Osteocyte (in vitro differentiated cells): ENCODE measurements around the gene PTBP1. TPM values are rescaled to one million over a fixed set of nuclear protein-coding genes. Genes with fewer than 3 reads are reported as not detected.

Experiments used
- DNase-seq: peaks from one replicate; pipeline ENCODE4 v3.0.0; 2021; ENCODE audit warnings: mixed read lengths; ENCODE audit not compliant: unreplicated experiment; ENCODE audit errors: extremely low spot score
- H3K27ac Mint-ChIP-seq: one replicate; pipeline ENCODE4 v1.8.0; 2021; ENCODE audit warnings: mild to moderate bottlenecking, mixed read lengths; ENCODE audit not compliant: unreplicated experiment
- H3K27me3 Mint-ChIP-seq: one replicate; pipeline ENCODE4 v1.8.0; 2021; ENCODE audit warnings: mixed read lengths; ENCODE audit not compliant: unreplicated experiment
- H3K36me3 Mint-ChIP-seq: one replicate; pipeline ENCODE4 v1.8.0; 2021; ENCODE audit warnings: mixed read lengths; ENCODE audit not compliant: unreplicated experiment
- H3K4me1 Mint-ChIP-seq: one replicate; pipeline ENCODE4 v1.8.0; 2021; ENCODE audit warnings: mixed read lengths; ENCODE audit not compliant: unreplicated experiment
- H3K4me3 Mint-ChIP-seq: one replicate; pipeline ENCODE4 v1.8.0; 2021; ENCODE audit warnings: mild to moderate bottlenecking, moderate library complexity, mixed read lengths; ENCODE audit not compliant: unreplicated experiment
- H3K9me3 Mint-ChIP-seq: one replicate; pipeline ENCODE4 v1.8.0; 2021; ENCODE audit warnings: mixed read lengths; ENCODE audit not compliant: unreplicated experiment
- CTCF ChIP-seq: fragments of 200-600 bp; sonication (generic); IDR thresholded peaks from 2 replicates; pipeline ENCODE4 v1.5.0; 2021; ENCODE audit warnings: antibody characterized with exemption, mild to moderate bottlenecking, moderate library complexity
- total RNA-seq: library from RNA; stranded (reverse); gene quantifications from 2 replicates; pipeline ENCODE4 v1.2.1, GENCODE V29; 2021

PTBP1 gene
- total RNA-seq, 1 donor from 2014 or later, result 370 TPM

GRCh38 chr19:825897-826644 lies 28.8 kb downstream of the PTBP1 start:
- H3K27ac Mint-ChIP-seq, result no peak overlapping the region
- no peaks in the 10 kb centered on the region for H3K27me3 Mint-ChIP-seq
- H3K36me3 Mint-ChIP-seq, result no peaks in the 10 kb centered on the region
- peaks cover 9% of the 10 kb centered on the region for H3K4me1 Mint-ChIP-seq
- no peak overlapping the region for H3K4me3 Mint-ChIP-seq
- no peaks in the 10 kb centered on the region for H3K9me3 Mint-ChIP-seq
- no peak for TF ChIP-seq CTCF
- no peak for DNase-seq

- no peak for TF ChIP-seq CTCF
- Mint-ChIP-seq H3K9me3 (no peaks in the 10 kb centered on the region), H3K36me3 (no peaks in the 10 kb centered on the region), H3K4me3 (no peak overlapping the region), H3K27me3 (no peaks in the 10 kb centered on the region), H3K27ac (no peak overlapping the region), H3K4me1 (peaks cover 9% of the 10 kb centered on the region)
- no peak for DNase-seq
Observed at GRCh38 chr19:827314-827709, 30.1 kb downstream of the PTBP1 start.

GRCh38 chr19:827710-828321 lies 30.6 kb downstream of the PTBP1 start, which contains the start of gene AZU1:
Gene AZU1 (plus strand): TSS chr19:827837. CDS start chr19:827847, 10 bp downstream.
- peak; percentile 85 for DNase-seq

GRCh38 chr19:829129-829758 lies 32.0 kb downstream of the PTBP1 start:
- Mint-ChIP-seq H3K4me1 (peaks cover 4% of the 10 kb centered on the region), H3K27me3 (no peaks in the 10 kb centered on the region), H3K4me3 (no peak overlapping the region), H3K36me3 (no peaks in the 10 kb centered on the region), H3K9me3 (no peaks in the 10 kb centered on the region), H3K27ac (no peak overlapping the region)
- TF ChIP-seq CTCF, result no peak
- no peak for DNase-seq

More at GRCh38 chr19:827710-828321, 30.6 kb downstream of the PTBP1 start, which contains the start of gene AZU1:
- H3K36me3 Mint-ChIP-seq, result no peaks in the 10 kb centered on the region
- no peak within 1 kb of the TSS for H3K27ac Mint-ChIP-seq
- peaks cover 9% of the 10 kb centered on the region for H3K4me1 Mint-ChIP-seq
- no peaks in the 10 kb centered on the region for H3K9me3 Mint-ChIP-seq
- no peak for TF ChIP-seq CTCF
- no peaks in the 10 kb centered on the region for H3K27me3 Mint-ChIP-seq
- no peak within 1 kb of the TSS for H3K4me3 Mint-ChIP-seq
